Calu3 (cell line): Measurements from ENCODE around the gene SLC22A14. TPM values are rescaled to one million over a fixed set of nuclear protein-coding genes. Genes with fewer than 3 reads are reported as not detected.

ENCODE experiments used
- BruUV-seq: library from RNA; stranded (reverse); fragments of 400-500 nt; replicated peaks from 2 replicates; lab custom pipeline; 2021; lab: Mats Ljungman, UMichigan
- CTCF ChIA-PET: fragments of 300-600 bp; sonication (Branson Sonifier 250); formaldehyde crosslinking; loops from one replicate; lab custom pipeline; 2022; ENCODE audit warnings: antibody characterized with exemption; lab: Charles Lee
- DNase-seq: peaks from one replicate; pipeline ENCODE4 v3.0.0; 2022
- H3K27ac Mint-ChIP-seq: one replicate; pipeline ENCODE4 v1.8.0; 2022; ENCODE audit warnings: mixed read lengths; ENCODE audit not compliant: unreplicated experiment
- H3K27me3 Mint-ChIP-seq: one replicate; pipeline ENCODE4 v1.8.0; 2022; ENCODE audit warnings: mixed read lengths; ENCODE audit not compliant: unreplicated experiment
- H3K36me3 Mint-ChIP-seq: one replicate; pipeline ENCODE4 v1.8.0; 2022; ENCODE audit warnings: mild to moderate bottlenecking, moderate library complexity, mixed read lengths; ENCODE audit not compliant: insufficient read depth, unreplicated experiment
- H3K4me1 Mint-ChIP-seq: one replicate; pipeline ENCODE4 v1.8.0; 2022; ENCODE audit warnings: mild to moderate bottlenecking, low read depth, mixed read lengths; ENCODE audit not compliant: unreplicated experiment
- H3K4me3 Mint-ChIP-seq: one replicate; pipeline ENCODE4 v1.8.0; 2022; ENCODE audit warnings: mild to moderate bottlenecking, low read depth, moderate library complexity, mixed read lengths; ENCODE audit not compliant: unreplicated experiment
- H3K9me3 Mint-ChIP-seq: one replicate; pipeline ENCODE4 v1.8.0; 2022; ENCODE audit warnings: low read depth, mixed read lengths; ENCODE audit not compliant: unreplicated experiment
- CTCF ChIP-seq: fragments of 200-600 bp; IDR thresholded peaks from one replicate; pipeline ENCODE4 v1.8.0; 2022; ENCODE audit warnings: antibody characterized with exemption; ENCODE audit not compliant: unreplicated experiment
- intact Hi-C: fragments of 100-400 bp; cut with micrococcal nuclease; formaldehyde crosslinking; loops from one replicate; pipeline ENCODE4 v1.10.0; 2022; ENCODE audit not compliant: unreplicated experiment
- total RNA-seq: library from RNA; stranded (reverse); gene quantifications from 2 replicates; pipeline ENCODE4 v1.2.3, GENCODE V29; 2022

SLC22A14 gene
- total RNA-seq, 1 experiment from 2014 or later, result 1.8 TPM

- Mint-ChIP-seq H3K9me3 (no peaks in the 10 kb centered on the region), H3K27me3 (no peaks in the 10 kb centered on the region), H3K36me3 (no peaks in the 10 kb centered on the region), H3K4me1 (no peaks in the 10 kb centered on the region), H3K27ac (no peak overlapping the region), H3K4me3 (no peak overlapping the region)
- no peak for DNase-seq
- BruUV-seq, result no TSS peak
- peak; percentile 65 for TF ChIP-seq CTCF
- intact Hi-C loops, result loop anchor here (5.0 kb wide), 1 partner anchor 181 kb away; no protein-coding TSS in a partner anchor
- CTCF ChIA-PET, result interaction anchor here (0.6 to 1.0 kb wide), 6 partner anchors 34 to 472 kb away, joined by 3 to 5 read pairs (median 3); partner anchors contain the start of gene EXOG
Measured at GRCh38 chr3:38297947-38298711, 16.0 kb downstream of the SLC22A14 start.

- TF ChIP-seq CTCF, result no peak
- intact Hi-C loops, result no loop called here
- H3K27ac Mint-ChIP-seq, result no peak overlapping the region
- H3K27me3 Mint-ChIP-seq, result no peaks in the 10 kb centered on the region
- CTCF ChIA-PET, result no interaction called here
- BruUV-seq, result no TSS peak
- DNase-seq, result no peak
- H3K4me1 Mint-ChIP-seq, result no peaks in the 10 kb centered on the region
- no peak overlapping the region for H3K4me3 Mint-ChIP-seq
- no peaks in the 10 kb centered on the region for H3K9me3 Mint-ChIP-seq
- no peaks in the 10 kb centered on the region for H3K36me3 Mint-ChIP-seq
Measured at GRCh38 chr3:38306941-38307340, 24.8 kb downstream of the SLC22A14 start.

DNA sequence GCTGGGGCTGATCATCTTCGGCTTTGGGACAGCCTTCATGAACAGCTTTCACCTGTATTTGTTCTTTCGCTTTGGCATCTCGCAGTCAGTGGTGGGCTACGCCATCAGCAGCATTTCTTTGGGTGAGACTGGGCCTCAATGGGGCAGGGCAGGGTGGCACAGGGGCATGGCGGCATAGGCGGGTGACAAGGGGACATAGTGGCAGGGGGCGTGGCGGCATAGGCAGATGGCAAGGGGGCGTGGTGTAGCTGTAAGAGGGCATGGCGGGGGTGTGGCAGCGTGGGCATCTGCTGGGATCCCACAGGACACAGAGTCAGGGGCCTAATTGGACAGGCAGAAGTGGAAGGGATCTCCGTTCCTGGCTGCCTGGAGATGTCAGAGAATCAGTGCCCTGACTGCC, 25.5 kb downstream of the SLC22A14 start:
- no peak overlapping the region for H3K4me3 Mint-ChIP-seq
- DNase-seq, result no peak
- intact Hi-C loops, result no loop called here
- H3K36me3 Mint-ChIP-seq, result no peaks in the 10 kb centered on the region
- TF ChIP-seq CTCF, result no peak
- no peak overlapping the region for H3K27ac Mint-ChIP-seq
- CTCF ChIA-PET, result no interaction called here
- H3K27me3 Mint-ChIP-seq, result no peaks in the 10 kb centered on the region
- BruUV-seq, result no TSS peak
- H3K9me3 Mint-ChIP-seq, result no peaks in the 10 kb centered on the region
- no peaks in the 10 kb centered on the region for H3K4me1 Mint-ChIP-seq

DNA sequence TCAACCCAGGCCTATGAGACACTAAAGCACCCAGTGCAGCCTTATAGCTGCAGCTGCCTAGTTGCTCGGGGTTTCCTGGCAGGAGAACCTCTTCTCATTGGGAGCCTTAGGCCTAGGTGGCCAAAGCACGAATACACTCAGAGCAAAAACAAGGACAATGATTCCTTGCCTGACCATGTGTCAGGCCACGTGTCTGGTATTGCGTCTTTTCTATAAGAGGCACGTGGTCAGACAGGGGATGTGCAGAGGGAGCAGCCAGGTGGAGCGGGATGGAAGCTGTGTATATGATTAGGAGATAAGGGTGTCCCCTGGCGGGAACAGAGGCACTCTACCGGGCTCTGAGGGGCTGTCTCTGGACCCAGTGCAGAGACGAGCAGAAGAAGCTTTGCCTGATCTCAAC, 26.4 kb downstream of the SLC22A14 start:
- H3K36me3 Mint-ChIP-seq, result no peaks in the 10 kb centered on the region
- H3K4me1 Mint-ChIP-seq, result no peaks in the 10 kb centered on the region
- DNase-seq, result no peak
- H3K4me3 Mint-ChIP-seq, result no peak overlapping the region
- no peaks in the 10 kb centered on the region for H3K27me3 Mint-ChIP-seq
- no peak overlapping the region for H3K27ac Mint-ChIP-seq
- BruUV-seq, result no TSS peak
- TF ChIP-seq CTCF, result no peak
- no peaks in the 10 kb centered on the region for H3K9me3 Mint-ChIP-seq
- intact Hi-C loops, result no loop called here
- CTCF ChIA-PET, result no interaction called here
